Endothelial cell of umbilical vein (primary cell): ENCODE results near the gene YWHAH. TPM values are rescaled to one million over a fixed set of nuclear protein-coding genes. Genes with fewer than 3 reads are reported as not detected.

ENCODE experiments used
- BruUV-seq: library from RNA; stranded (reverse); fragments of 400-500 nt; replicated peaks from 2 replicates; lab custom pipeline; 2021; lab: Mats Ljungman, UMichigan
- CTCF ChIA-PET: fragments of 300-600, 350-600 bp; sonication (Branson Sonifier 250); formaldehyde crosslinking; loops from one replicate; lab custom pipeline; 2021; ENCODE audit warnings: antibody characterized with exemption, inconsistent platforms; lab: Charles Lee
- POLR2A ChIA-PET: fragments of 300-600, 350-600 bp; sonication (Branson Sonifier 250); formaldehyde crosslinking; loops from one replicate; lab custom pipeline; 2021; ENCODE audit warnings: antibody characterized with exemption, inconsistent platforms; lab: Charles Lee
- DNase-seq: peaks from one replicate; pipeline ENCODE4 v3.0.0-alpha.2; 2011; ENCODE audit warnings: low read depth, low spot score
- FAIRE-seq: peaks from 2 replicates; lab custom pipeline; 2011; peaks lifted over from hg19 to GRCh38; lab: Jason Lieb, UNC
- H2AFZ ChIP-seq: 2 replicates; pipeline ENCODE4 v1.6.0; 2012; ENCODE audit warnings: low read depth, low read length, control low read depth, inconsistent platforms
- H3K27ac ChIP-seq: 2 replicates; pipeline ENCODE4 v1.5.1; 2011; ENCODE audit warnings: low read depth, mild to moderate bottlenecking, control low read depth, low read length, moderate library complexity; ENCODE audit not compliant: insufficient read depth
- H3K27me3 ChIP-seq, 2 experiments: 2 replicates each; pipeline versions ENCODE4 v1.6.0 to v1.6.1; 2011; ENCODE audit warnings: low read length in 2 of 2, mixed read lengths in 1 of 2; ENCODE audit not compliant: control insufficient read depth in 2 of 2, insufficient read depth in 2 of 2
- H3K36me3 ChIP-seq, 2 experiments: 2 replicates in 1 of 2; 3 replicates in 1 of 2; pipeline ENCODE4 v1.5.1; 2011; ENCODE audit warnings: low read length in 2 of 2, mild to moderate bottlenecking in 1 of 2, moderate library complexity in 1 of 2; ENCODE audit not compliant: control insufficient read depth in 2 of 2, insufficient read depth in 2 of 2; ENCODE audit errors: extremely low read depth in 1 of 2
- H3K4me1 ChIP-seq: 3 replicates; pipeline ENCODE4 v1.5.1; 2011; ENCODE audit warnings: mild to moderate bottlenecking, low read length; ENCODE audit not compliant: control insufficient read depth, insufficient read depth; ENCODE audit errors: extremely low read depth
- H3K4me2 ChIP-seq: 2 replicates; pipeline ENCODE4 v1.6.1; 2011; ENCODE audit warnings: low read length, control low read depth, mixed read lengths; ENCODE audit not compliant: insufficient read depth
- H3K4me3 ChIP-seq, 3 experiments: fragments of 200-600 bp in 1 of 3; sonication (generic), shearing (Covaris generic) in 1 of 3; replicated peaks in 1 of 3; 2 replicates each; pipeline ENCODE4 v1.5.1; 2011 to 2016; ENCODE audit warnings: control low read depth in 3 of 3, low read length in 3 of 3, mild to moderate bottlenecking in 2 of 3, inconsistent platforms in 1 of 3, low read depth in 1 of 3, moderate library complexity in 1 of 3; ENCODE audit not compliant: insufficient read depth in 1 of 3
- H3K79me2 ChIP-seq: 2 replicates; pipeline ENCODE4 v1.6.0; 2012; ENCODE audit warnings: low read length, inconsistent platforms; ENCODE audit not compliant: control insufficient read depth, insufficient read depth
- H3K9ac ChIP-seq: replicated peaks from 2 replicates; pipeline ENCODE3; 2011; ENCODE audit warnings: low read length, control low read depth; ENCODE audit not compliant: insufficient read depth; ENCODE audit errors: extremely low read depth
- H3K9me1 ChIP-seq: replicated peaks from 3 replicates; pipeline ENCODE4 v1.6.0; 2011; ENCODE audit warnings: mild to moderate bottlenecking, low read length; ENCODE audit not compliant: control insufficient read depth, insufficient read depth; ENCODE audit errors: extremely low read depth
- H3K9me3 ChIP-seq: replicated peaks from 2 replicates; pipeline ENCODE4 v1.5.1; 2012; ENCODE audit warnings: low read length, inconsistent platforms; ENCODE audit not compliant: control insufficient read depth, insufficient read depth
- H4K20me1 ChIP-seq: replicated peaks from 2 replicates; pipeline ENCODE3; 2011; ENCODE audit warnings: mild to moderate bottlenecking, low read length; ENCODE audit not compliant: control insufficient read depth, insufficient read depth; ENCODE audit errors: extremely low read depth
- CTCF ChIP-seq, 2 donors: IDR thresholded peaks; 1 replicate in 1 of 2; 2 replicates in 1 of 2; pipeline ENCODE4 v1.5.1; 2011; ENCODE audit warnings: low read length in 2 of 2, mild to moderate bottlenecking in 2 of 2, moderate library complexity in 2 of 2, control low read depth in 1 of 2, inconsistent platforms in 1 of 2, low read depth in 1 of 2; ENCODE audit not compliant: insufficient read depth in 1 of 2; ENCODE audit errors: extremely low read depth in 1 of 2
- EZH2 ChIP-seq: IDR thresholded peaks from 2 replicates; pipeline ENCODE4 v1.6.1; 2012; ENCODE audit warnings: borderline replicate concordance, low read depth, mild to moderate bottlenecking, moderate library complexity, low read length, inconsistent platforms; ENCODE audit not compliant: severe bottlenecking
- FOS ChIP-seq: IDR thresholded peaks from 2 replicates; pipeline ENCODE4 v1.6.1; 2011; ENCODE audit warnings: mild to moderate bottlenecking, low read length, moderate library complexity, borderline replicate concordance; ENCODE audit not compliant: insufficient read depth
- GATA2 ChIP-seq: IDR thresholded peaks from 2 replicates; pipeline ENCODE4 v1.7.0; 2011; ENCODE audit warnings: low read depth, mild to moderate bottlenecking, moderate library complexity, mixed read lengths, low read length; ENCODE audit not compliant: insufficient read length, insufficient read depth
- JUN ChIP-seq: IDR thresholded peaks from 2 replicates; pipeline ENCODE4 v1.6.1; 2011; ENCODE audit warnings: borderline replicate concordance, low read depth; ENCODE audit not compliant: insufficient read length, insufficient read depth
- MAX ChIP-seq: IDR thresholded peaks from 2 replicates; pipeline ENCODE4 v1.6.1; 2011; ENCODE audit not compliant: insufficient read depth, insufficient read length
- MYC ChIP-seq: IDR thresholded peaks from one replicate; pipeline ENCODE4 v1.6.1; 2011; ENCODE audit warnings: mild to moderate bottlenecking, low read depth, low read length
- POLR2A ChIP-seq: IDR thresholded peaks from 2 replicates; pipeline ENCODE4 v1.6.1; 2012; ENCODE audit warnings: low read depth, mild to moderate bottlenecking, control low read depth, low read length
- POLR2AphosphoS5 ChIP-seq: IDR thresholded peaks from 2 replicates; pipeline ENCODE4 v1.6.1; 2012; ENCODE audit warnings: low read depth, mild to moderate bottlenecking, control low read depth, low read length, moderate library complexity; ENCODE audit not compliant: insufficient read depth
- dilution Hi-C: fragments of 300-500 bp; cut with MboI; formaldehyde crosslinking; loops from one replicate; pipeline ENCODE4 v1.15.0; 2019; ENCODE audit warnings: low sequenced_read_pairs; ENCODE audit not compliant: extremely low pct_ligation_motif_present
- intact Hi-C: fragments of 100-400 bp; cut with micrococcal nuclease; formaldehyde crosslinking; loops from one replicate; pipeline ENCODE4 v1.10.0; 2022
- polyA plus RNA-seq, 4 experiments: library from polyadenylated mRNA; depleted of rRNA in 3 of 4; stranded (reverse) in 3 of 4; unstranded in 1 of 4; fragments of >200 nt; gene quantifications; 2 replicates each; pipeline versions ENCODE4 v1.2.1 to v1.2.3, GENCODE V29; 2011 to 2012; ENCODE audit warnings: missing spikeins in 1 of 4
- total RNA-seq: library from RNA; stranded (reverse); gene quantifications from 2 replicates; pipeline ENCODE4 v1.2.3, GENCODE V29; 2021

The YWHAH gene
- total and polyA plus RNA-seq, 2 donors (not counting 3 experiments of a cell fraction or from before 2014, with no cell fraction given): 73.6 to 170 TPM

GRCh38 chr22:31953261-31953660 is 8.9 kb downstream of the YWHAH start:
- TF ChIP-seq MAX (no peak), JUN (no peak), POLR2AphosphoS5 (no peak), CTCF (IDR thresholded peaks at IDR 0.05; ENCODE audit: extremely low read depth in 1 of 2, insufficient read depth in 1 of 2, low read depth in 1 of 2, low read length in 2 of 2) (no peak), FOS (no peak), EZH2 (no peak), GATA2 (no peak), MYC (no peak), POLR2A (no peak)
- Histone ChIP-seq H3K9ac (no peak overlapping the region), H3K27me3 (no peaks in the 10 kb centered on the region), H3K4me2 (no peak overlapping the region), H2AFZ (no peak overlapping the region), H3K36me3 (peaks cover 6 to 16% of the 10 kb centered on the region in 2 experiments), H3K27ac (no peak overlapping the region), H3K9me3 (no peaks in the 10 kb centered on the region), H3K9me1 (no peaks in the 10 kb centered on the region), H4K20me1 (peaks cover 13% of the 10 kb centered on the region), H3K79me2 (peaks cover 82% of the 10 kb centered on the region), H3K4me3 (no peak overlapping the region), H3K4me1 (peaks cover 40% of the 10 kb centered on the region)
- DNase-seq (no peak), FAIRE-seq (no peak)
- POLR2A ChIA-PET: no interaction called here
- CTCF ChIA-PET: interaction anchor here (0.9 to 1.6 kb wide), 6 partner anchors 8 to 287 kb away, joined by 3 to 14 read pairs (median 7); no protein-coding TSS in a partner anchor
- dilution Hi-C loops (loop anchor here (10.0 kb wide), 1 partner anchor 198 kb away; the partner anchor contains the start of genes DEPDC5 and PRR14L), intact Hi-C loops (no loop called here)
- BruUV-seq: no TSS peak
